Measurements from ENCODE around the gene FBXO39.

- TF ChIP-seq CTCF (conservative IDR thresholded peaks at IDR 0.05; ENCODE audit: low read length) (no peak), EZH2phosphoT487 (IDR thresholded peaks at IDR 0.05; ENCODE audit: borderline replicate concordance) (no peak)
Measured at GRCh38 chr17:6780001-6780400, 4.0 kb downstream of the FBXO39 start.
